Measurements from ENCODE around the gene SEMA3G. TPM values are rescaled to one million over a fixed set of nuclear protein-coding genes. Genes with fewer than 3 reads are reported as not detected.

SEMA3G gene
- total RNA-seq, 1 experiment from 2014 or later, result 1.6 TPM

DNA sequence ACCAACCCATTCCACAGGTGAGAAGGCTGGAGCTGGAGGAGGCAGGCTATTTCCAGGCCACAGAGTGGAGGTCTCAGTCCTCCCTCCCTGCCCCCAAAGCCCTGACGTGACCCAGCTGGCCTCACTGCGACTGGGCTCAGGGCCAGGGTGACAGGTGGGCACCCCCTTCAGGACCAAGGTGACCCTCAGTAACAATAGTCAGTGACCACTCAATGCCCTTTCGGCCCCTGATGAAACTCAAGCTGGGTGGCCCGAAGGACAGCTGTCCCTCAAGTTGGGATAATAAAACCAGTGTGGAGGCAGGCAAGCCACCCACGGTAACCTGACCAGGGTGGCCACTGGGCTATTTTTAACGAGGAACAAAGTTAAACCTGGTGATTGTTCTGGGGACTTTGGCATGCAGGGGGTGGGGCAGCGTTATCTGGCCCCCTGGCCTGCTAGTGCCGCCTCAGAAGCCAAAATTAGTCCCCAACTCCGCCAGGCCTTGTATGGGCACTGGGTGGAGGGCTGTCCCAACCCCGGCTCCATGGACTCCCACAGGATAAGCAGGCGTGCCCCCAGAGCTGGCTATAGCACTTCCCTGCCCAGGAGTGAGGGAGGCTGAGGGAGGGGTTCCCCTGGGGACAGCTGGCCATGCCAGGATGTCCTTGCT lies 7.8 kb upstream of the SEMA3G start (continued):
- TF ChIP-seq, protein P1, sequence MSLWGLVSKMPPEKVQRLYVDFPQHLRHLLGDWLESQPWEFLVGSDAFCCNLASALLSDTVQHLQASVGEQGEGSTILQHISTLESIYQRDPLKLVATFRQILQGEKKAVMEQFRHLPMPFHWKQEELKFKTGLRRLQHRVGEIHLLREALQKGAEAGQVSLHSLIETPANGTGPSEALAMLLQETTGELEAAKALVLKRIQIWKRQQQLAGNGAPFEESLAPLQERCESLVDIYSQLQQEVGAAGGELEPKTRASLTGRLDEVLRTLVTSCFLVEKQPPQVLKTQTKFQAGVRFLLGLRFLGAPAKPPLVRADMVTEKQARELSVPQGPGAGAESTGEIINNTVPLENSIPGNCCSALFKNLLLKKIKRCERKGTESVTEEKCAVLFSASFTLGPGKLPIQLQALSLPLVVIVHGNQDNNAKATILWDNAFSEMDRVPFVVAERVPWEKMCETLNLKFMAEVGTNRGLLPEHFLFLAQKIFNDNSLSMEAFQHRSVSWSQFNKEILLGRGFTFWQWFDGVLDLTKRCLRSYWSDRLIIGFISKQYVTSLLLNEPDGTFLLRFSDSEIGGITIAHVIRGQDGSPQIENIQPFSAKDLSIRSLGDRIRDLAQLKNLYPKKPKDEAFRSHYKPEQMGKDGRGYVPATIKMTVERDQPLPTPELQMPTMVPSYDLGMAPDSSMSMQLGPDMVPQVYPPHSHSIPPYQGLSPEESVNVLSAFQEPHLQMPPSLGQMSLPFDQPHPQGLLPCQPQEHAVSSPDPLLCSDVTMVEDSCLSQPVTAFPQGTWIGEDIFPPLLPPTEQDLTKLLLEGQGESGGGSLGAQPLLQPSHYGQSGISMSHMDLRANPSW (CRISPR knock-in tag; conservative IDR thresholded peaks at IDR 0.05; ENCODE audit: low read depth), result no peak
- no peak for TF ChIP-seq CTCF (IDR thresholded peaks at IDR 0.05)
- TF ChIP-seq ESRRA (CRISPR knock-in tag; IDR thresholded peaks at IDR 0.05; ENCODE audit: borderline replicate concordance), result no peak

- CTCF ChIA-PET, result interaction anchor here (1.7 to 3.8 kb wide), 2 partner anchors 40 to 67 kb away, joined by 9 to 20 read pairs; no protein-coding TSS in a partner anchor
These were observed 7.2 kb upstream of the SEMA3G start for GRCh38 chr3:52452126-52452525.

DNA sequence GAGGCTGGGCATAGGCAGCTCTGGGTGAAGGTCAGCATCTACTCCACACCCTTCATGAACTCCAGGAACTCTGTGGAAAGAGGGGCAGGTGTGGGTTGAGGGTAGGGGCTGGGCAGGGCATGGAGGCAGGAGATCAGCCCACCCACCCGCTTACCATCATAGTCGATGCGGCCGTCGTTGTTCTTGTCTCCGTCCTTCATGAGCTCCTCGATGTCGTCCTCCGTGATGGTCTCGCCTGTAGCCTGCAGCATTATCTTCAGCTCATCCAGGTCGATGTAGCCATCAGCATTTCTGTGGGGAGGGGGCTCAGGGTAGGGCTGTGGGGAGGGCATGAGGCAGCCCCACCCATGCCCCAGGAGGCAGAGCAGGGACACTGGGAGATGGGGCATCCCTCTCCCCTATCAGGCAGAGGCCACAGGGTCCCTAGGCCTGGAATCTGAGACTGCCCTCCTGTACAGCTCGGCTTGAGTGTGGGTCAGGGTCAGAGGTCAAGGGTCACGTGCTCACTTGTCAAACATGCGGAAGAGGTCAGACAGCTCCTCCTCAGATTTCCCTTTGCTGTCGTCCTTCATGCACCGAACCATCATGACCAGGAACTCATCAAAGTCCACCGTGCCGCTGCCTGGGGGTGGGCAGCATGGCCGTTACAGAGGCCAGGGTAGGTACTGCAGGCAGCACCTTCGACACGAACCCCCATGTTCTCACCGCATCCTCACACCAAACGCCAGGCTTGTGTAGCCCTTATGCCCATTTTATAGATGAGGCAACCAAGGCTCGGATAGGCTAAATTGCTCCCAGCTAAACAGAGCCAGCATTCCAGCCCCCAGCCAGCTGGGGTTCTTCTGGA lies 6.6 kb upstream of the SEMA3G start:
- ChIA-PET CTCF (interaction anchor here (0.7 to 3.8 kb wide), 3 partner anchors 22 to 66 kb away, joined by 3 to 20 read pairs (median 9); no protein-coding TSS in a partner anchor), POLR2A (no interaction called here)
- Mint-ChIP-seq H3K9me3 (no peaks in the 10 kb centered on the region), H3K27me3 (ENCODE audit: low read depth) (no peaks in the 10 kb centered on the region; the same call in 1 of the 2 replicates), H3K36me3 (no peaks in the 10 kb centered on the region), H3K27ac (peak overlapping the region; percentile 42; the same call in 1 of the 2 replicates), H3K4me3 (no peak overlapping the region), H3K4me1 (peaks cover 25% of the 10 kb centered on the region)
- ATAC-seq (no peak), DNase-seq (ENCODE audit: low spot score) (no peak)
- TF ChIP-seq ZNF396 (CRISPR knock-in tag; IDR thresholded peaks at IDR 0.05; ENCODE audit: borderline replicate concordance), result no peak
- no peak for TF ChIP-seq NFYB (CRISPR knock-in tag; conservative IDR thresholded peaks at IDR 0.05; ENCODE audit: low read depth)
- TF ChIP-seq KAT7 (CRISPR knock-in tag; IDR thresholded peaks at IDR 0.05; ENCODE audit: borderline replicate concordance), result no peak
- no peak for TF ChIP-seq MXD4 (CRISPR knock-in tag; IDR thresholded peaks at IDR 0.05; ENCODE audit: borderline replicate concordance)
- no peak for TF ChIP-seq PRDM15 (CRISPR knock-in tag; IDR thresholded peaks at IDR 0.05)
- TF ChIP-seq ZNF232 (CRISPR knock-in tag; IDR thresholded peaks at IDR 0.05), result no peak
- no peak for TF ChIP-seq TEAD4 (CRISPR knock-in tag; IDR thresholded peaks at IDR 0.05)
- no peak for TF ChIP-seq FOXJ3 (CRISPR knock-in tag; IDR thresholded peaks at IDR 0.05; ENCODE audit: borderline replicate concordance)

More at GRCh38 chr3:52452126-52452525, 7.2 kb upstream of the SEMA3G start:
- TF ChIP-seq ELF4 (CRISPR knock-in tag; IDR thresholded peaks at IDR 0.05; ENCODE audit: low read depth), result no peak
- TF ChIP-seq ZNF121 (CRISPR knock-in tag; IDR thresholded peaks at IDR 0.05), result no peak
- TF ChIP-seq KAT7 (CRISPR knock-in tag; IDR thresholded peaks at IDR 0.05; ENCODE audit: borderline replicate concordance), result no peak
- no peak for TF ChIP-seq GRHL2 (CRISPR knock-in tag; IDR thresholded peaks at IDR 0.05; ENCODE audit: insufficient replicate concordance, severe bottlenecking)
- TF ChIP-seq, protein P2, sequence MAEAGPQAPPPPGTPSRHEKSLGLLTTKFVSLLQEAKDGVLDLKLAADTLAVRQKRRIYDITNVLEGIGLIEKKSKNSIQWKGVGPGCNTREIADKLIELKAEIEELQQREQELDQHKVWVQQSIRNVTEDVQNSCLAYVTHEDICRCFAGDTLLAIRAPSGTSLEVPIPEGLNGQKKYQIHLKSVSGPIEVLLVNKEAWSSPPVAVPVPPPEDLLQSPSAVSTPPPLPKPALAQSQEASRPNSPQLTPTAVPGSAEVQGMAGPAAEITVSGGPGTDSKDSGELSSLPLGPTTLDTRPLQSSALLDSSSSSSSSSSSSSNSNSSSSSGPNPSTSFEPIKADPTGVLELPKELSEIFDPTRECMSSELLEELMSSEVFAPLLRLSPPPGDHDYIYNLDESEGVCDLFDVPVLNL (CRISPR knock-in tag; IDR thresholded peaks at IDR 0.05; ENCODE audit: borderline replicate concordance, low read depth), result no peak
- TF ChIP-seq, protein P3, sequence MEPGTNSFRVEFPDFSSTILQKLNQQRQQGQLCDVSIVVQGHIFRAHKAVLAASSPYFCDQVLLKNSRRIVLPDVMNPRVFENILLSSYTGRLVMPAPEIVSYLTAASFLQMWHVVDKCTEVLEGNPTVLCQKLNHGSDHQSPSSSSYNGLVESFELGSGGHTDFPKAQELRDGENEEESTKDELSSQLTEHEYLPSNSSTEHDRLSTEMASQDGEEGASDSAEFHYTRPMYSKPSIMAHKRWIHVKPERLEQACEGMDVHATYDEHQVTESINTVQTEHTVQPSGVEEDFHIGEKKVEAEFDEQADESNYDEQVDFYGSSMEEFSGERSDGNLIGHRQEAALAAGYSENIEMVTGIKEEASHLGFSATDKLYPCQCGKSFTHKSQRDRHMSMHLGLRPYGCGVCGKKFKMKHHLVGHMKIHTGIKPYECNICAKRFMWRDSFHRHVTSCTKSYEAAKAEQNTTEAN (CRISPR knock-in tag; IDR thresholded peaks at IDR 0.05), result no peak
- no peak for TF ChIP-seq NFE2L1 (CRISPR knock-in tag; IDR thresholded peaks at IDR 0.05)
- no peak for TF ChIP-seq PREB (CRISPR knock-in tag; IDR thresholded peaks at IDR 0.05; ENCODE audit: borderline replicate concordance)
- no peak for TF ChIP-seq NR3C1 (CRISPR knock-in tag; conservative IDR thresholded peaks at IDR 0.05; ENCODE audit: low read depth)
- POLR2A ChIA-PET, result no interaction called here
- no peaks in the 10 kb centered on the region; the same call in 1 of the 2 replicates for H3K27me3 Mint-ChIP-seq (ENCODE audit: low read depth)
- H3K4me3 Mint-ChIP-seq, result no peak overlapping the region
- no peak for ATAC-seq
- H3K4me1 Mint-ChIP-seq, result peaks cover 29% of the 10 kb centered on the region
- H3K9me3 Mint-ChIP-seq, result no peaks in the 10 kb centered on the region
- no peak for DNase-seq (ENCODE audit: low spot score)
- no peak overlapping the region for H3K27ac Mint-ChIP-seq
- peaks cover 2% of the 10 kb centered on the region; the same call in 1 of the 2 replicates for H3K36me3 Mint-ChIP-seq
